GM19468 (cell line): ENCODE results near the gene KLRC2.
"Not testable (repeated sequence)": the region's sequence is repeated elsewhere in the genome, so short reads cannot be mapped to it uniquely, and the experiment has no call there.

Source experiments
- ATAC-seq: cut with Tn5 transposase; IDR thresholded peaks from one replicate; pipeline ENCODE4 v1.9.1; 2021; ENCODE audit warnings: mild to moderate bottlenecking, moderate library complexity, moderate number of reproducible peaks; ENCODE audit not compliant: unreplicated experiment; ENCODE audit errors: extremely low read depth

KLRC2 gene

DNA sequence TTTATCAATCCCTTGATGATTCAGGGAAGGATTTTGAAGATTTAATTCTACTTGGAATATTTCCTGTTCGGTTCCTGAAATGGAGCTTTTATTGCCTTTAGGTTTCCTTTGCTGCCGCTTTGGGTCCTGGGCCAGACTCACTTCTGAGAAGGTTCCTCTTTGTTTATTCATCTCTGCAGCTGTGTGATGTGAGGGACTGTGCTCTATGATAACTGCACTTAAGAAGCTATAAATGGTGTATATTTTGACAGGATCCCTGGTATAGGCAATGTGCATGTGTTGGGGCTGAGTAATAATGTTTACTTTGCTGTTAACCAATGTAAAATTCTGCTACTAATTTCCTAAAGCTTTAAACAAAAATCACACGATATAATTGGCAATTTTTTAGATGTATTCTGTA is at the start of gene KLRC2:
Gene KLRC2, minus strand, starts transcription at position 195 of the 400 bp plus-strand sequence. Its CDS starts 24 bp downstream, at position 171.
- ATAC-seq: not testable (repeated sequence)

DNA sequence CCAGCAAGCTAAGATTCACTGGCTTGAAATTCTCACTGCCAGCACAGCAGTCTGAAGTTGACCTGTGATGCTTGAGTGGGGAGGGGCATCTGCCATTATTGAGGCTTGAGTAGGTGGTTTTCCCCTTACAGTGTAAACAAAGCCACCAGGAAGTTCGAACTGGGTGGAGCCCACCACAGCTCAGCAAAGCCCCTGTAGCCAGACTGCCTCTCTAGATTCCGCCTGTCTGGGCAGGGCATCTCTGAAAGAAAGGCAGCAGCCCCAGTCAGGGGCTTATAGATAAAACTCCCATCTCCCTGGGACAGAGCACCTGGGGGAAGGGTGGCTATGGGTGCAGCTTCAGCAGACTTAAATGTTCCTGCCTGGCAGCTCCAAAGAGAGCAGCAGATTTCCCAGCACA is 46.1 kb upstream of the KLRC2 start:
- ATAC-seq: not testable (repeated sequence)

DNA sequence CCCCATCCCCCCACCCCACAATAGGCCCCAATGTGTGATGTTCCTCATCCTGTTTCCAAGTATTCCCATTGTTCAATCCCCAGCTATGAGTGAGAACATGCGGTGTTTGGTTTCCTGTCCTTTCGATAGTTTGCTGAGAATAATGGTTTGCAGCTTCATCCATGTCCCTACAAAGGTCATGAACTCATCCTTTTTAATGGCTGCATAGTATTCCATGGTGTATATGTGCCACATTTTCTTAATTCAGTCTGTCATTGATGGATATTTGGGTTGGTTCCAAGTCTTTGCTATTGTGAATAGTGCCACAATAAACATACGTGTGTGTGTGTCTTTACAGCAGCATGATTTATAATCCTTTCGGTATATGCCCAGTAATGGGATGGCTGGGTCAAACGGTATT is 37.0 kb upstream of the KLRC2 start:
- ATAC-seq: not testable (repeated sequence)

GRCh38 chr12:10469701-10470100 is 33.9 kb upstream of the KLRC2 start:
- no peak for ATAC-seq

DNA sequence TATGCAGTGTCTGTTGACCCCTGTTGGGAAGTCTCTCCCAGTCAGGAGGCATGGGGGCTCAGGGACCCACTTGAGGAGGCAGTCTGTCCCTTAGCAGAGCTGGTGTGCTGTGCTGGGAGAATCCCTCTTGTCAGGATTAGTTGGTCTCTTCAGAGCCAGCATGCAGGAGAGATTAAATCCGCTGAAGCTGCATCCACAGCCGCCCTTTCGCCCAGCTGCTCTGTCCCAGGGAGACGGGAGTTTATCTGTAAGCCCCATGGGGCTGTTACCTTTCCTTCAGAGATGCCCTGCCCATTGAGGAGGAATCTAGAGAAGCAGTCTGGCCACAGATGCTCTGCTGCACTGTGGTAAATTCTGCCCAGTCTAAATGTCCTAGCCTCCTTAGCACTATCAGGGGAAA is 30.5 kb upstream of the KLRC2 start:
- no peak for ATAC-seq

DNA sequence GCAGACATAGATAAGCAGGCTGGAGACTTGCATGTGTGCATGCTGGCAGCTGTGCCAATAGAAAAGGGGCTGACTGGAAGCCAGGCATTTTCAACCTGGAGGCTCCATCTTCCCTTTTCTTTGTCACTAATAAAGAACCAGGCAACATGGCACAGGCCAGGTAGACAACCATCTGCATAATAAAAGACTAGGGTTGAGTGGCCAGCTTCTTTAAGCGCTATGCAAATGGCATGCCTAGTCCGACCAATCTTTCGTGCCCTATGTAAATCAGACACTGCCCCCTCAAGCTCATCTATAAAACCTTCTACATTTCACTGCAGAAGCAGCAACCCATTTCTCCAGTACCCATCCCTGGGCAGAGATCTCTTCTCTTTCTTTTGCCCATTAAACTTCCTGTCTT is 21.9 kb upstream of the KLRC2 start:
- no peak for ATAC-seq

- ATAC-seq: no peak
These were observed 21.0 kb upstream of the KLRC2 start for GRCh38 chr12:10456856-10457255.

GRCh38 chr12:10455766-10456165 is 20.0 kb upstream of the KLRC2 start:
- no peak for ATAC-seq

DNA sequence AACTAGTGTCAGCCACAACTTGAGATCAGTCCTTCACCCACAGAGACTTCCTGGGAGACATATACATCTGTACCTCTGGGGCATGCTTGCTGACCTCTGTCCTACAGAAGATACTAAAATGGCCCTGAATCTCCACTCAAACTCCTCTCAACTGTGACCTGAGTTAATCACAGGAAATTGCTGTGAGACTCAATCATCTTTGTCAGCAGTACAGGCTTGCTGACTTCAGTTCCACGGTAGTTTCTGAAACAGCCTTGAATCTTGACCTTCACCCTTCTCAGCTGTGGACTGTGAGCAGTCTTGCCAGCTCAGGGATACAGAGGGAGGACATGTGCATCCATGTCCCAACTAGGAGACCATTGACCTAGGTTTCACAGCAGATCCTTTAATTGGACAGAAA is 18.7 kb upstream of the KLRC2 start:
- ATAC-seq: no peak

GRCh38 chr12:10453156-10453555 is 17.3 kb upstream of the KLRC2 start, which contains the start of gene KLRC1:
Gene KLRC1 (minus strand): TSS chr12:10453377. CDS start chr12:10451156, 2,221 bp downstream.
- ATAC-seq: no peak

DNA sequence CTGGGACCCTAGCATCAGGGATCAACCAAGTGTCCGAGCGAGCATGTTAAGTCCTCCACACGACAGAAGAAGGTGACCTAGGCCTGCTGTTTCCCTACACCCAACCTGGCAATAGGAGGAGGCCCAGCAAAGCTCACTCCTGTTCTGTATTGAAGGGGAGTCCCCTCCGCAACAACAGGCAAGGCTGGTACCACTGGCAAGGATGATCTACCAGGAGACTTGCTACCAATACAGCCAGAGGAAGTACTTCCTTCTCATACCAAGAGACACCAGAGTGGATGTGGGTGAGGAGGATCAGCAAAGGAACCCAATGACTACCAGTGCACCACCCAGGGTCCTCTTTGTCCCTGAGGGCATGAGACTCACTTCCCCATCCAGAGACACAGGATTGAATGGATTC is 12.4 kb upstream of the KLRC2 start:
- ATAC-seq: no peak

DNA sequence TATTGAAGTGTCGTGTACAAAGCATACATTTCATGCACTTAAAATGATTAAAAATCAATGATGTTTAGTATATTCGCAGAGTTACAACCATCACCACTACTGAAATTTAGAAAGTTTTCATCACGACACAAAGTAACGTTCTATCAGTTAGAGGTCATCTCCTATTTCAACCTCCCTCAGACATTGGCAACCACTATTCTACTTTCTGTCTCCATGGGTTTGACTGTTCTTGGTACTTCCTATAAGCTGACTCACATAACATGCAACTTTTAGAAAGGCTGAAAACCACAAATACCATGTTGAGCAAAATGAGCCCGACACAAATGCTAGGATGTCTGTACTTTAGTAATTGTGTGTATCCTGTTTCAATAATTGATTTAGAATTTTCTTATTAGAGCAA is 10.2 kb upstream of the KLRC2 start:
- not testable (repeated sequence) for ATAC-seq

GRCh38 chr12:10441144-10441543 is 5.3 kb upstream of the KLRC2 start:
- ATAC-seq: not testable (repeated sequence)

DNA sequence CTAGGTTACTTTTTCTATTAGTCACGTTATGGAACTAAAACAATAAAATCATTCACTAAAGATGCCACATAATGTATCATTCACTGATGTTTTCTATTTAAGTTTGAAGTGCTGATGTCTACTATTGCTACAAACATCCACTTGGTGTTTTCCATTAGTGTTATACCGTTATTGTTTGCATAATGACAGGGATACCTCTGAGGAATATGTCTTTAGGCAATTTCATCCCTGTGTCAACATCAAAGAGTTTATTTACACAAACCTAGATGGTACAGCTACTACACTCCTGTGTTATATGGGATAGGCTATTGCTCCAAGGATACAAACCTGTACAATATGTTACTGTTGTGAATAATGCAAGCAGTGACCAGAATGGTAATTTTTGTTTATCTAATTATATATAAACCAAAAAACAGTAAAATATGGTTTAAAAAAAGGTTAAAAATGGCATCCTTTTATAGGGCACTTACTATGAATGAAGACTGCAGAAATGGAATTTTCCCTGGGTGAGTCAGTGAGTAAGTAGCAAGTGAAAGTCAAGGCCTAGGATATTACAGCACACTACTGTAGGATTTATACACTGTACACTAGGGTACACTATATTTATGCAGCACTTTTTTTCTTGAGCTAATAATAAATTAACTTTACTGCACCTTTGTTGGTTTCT is 3.9 kb upstream of the KLRC2 start:
- ATAC-seq: not testable (repeated sequence)

GRCh38 chr12:10437601-10438000 is 1.8 kb upstream of the KLRC2 start:
- ATAC-seq: not testable (repeated sequence)

- not testable (repeated sequence) for ATAC-seq
These were observed 5.2 kb downstream of the KLRC2 start for GRCh38 chr12:10430623-10431022.

GRCh38 chr12:10425938-10426337 is 9.9 kb downstream of the KLRC2 start:
- not testable (repeated sequence) for ATAC-seq

DNA sequence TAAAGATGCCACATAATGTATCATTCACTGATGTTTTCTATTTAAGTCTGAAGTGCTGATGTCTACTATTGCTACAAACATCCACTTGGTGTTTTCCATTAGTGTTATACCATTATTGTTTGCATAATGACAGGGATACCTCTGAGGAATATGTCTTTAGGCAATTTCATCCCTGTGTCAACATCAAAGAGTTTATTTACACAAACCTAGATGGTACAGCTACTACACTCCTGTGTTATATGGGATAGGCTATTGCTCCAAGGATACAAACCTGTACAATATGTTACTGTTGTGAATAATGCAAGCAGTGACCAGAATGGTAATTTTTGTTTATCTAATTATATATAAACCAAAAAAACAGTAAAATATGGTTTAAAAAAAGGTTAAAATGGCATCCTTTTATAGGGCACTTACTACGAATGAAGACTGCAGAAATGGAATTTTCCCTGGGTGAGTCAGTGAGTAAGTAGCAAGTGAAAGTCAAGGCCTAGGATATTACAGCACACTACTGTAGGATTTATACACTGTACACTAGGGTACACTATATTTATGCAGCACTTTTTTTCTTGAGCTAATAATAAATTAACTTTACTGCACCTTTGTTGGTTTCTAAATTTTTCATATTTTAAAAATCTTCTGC is 11.4 kb downstream of the KLRC2 start:
- not testable (repeated sequence) for ATAC-seq

DNA sequence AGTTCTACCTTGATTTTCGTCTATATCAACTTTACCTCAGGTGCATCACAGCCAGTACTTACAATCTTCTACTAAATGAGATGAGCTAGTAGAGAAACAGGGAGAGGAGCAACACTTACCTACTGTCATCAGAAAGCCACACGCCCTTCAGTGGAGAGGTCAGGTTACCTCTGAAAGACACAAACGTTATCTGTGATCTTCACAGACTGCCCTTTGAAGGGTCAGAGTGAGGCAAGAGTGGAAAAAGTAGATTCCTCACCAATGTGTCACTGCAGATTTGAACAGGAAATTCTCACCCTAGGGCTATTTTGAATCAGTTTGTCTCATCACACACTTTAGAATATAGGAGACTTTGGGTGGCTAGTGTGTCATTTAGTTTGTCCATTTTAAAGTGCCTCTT is 13.7 kb downstream of the KLRC2 start:
- ATAC-seq: not testable (repeated sequence)

DNA sequence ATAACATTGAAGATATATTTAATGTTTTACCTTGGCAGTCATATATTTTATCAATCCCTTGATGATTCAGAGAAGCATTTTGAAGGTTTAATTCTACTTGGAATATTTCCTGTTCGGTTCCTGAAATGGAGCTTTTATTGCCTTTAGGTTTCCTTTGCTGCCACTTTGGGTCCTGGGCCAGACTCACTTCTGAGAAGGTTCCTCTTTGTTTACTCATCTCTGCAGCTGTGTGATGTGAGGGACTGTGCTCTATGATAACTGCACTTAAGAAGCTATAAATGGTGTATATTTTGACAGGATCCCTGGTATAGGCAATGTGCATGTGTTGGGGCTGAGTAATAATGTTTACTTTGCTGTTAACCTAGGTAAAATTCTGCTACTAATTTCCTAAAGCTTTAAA is 15.5 kb downstream of the KLRC2 start, which contains the start of gene KLRC3:
Gene KLRC3, minus strand, starts transcription at position 262 of the 400 bp plus-strand sequence. Its CDS starts 45 bp downstream, at position 217.
- not testable (repeated sequence) for ATAC-seq

DNA sequence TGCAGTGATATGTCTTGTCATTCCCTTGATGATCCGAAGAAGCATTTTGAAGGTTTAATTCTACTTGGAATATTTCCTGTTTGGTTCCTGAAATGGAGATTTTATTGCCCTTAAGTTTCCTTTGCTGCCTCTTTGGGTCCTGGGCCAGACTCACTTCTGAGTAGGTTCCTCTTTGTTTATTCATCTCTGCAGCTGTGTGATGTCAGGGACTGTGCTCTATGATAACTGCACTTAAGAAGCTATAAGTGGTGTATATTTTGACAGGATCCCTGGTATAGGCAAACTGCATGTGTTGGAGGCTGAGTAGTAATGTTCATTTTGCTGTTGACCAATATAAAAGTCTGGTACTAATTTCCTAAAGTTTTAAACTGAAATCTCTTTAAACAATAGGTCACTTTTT is 26.4 kb downstream of the KLRC2 start, which contains the start of gene KLRC4:
Gene KLRC4, minus strand, starts transcription at position 366 of the 400 bp plus-strand sequence. Its CDS starts 182 bp downstream, at position 184.
- ATAC-seq: no peak
